ENCODE measurements around the gene MRPL51.

Gene MRPL51

DNA sequence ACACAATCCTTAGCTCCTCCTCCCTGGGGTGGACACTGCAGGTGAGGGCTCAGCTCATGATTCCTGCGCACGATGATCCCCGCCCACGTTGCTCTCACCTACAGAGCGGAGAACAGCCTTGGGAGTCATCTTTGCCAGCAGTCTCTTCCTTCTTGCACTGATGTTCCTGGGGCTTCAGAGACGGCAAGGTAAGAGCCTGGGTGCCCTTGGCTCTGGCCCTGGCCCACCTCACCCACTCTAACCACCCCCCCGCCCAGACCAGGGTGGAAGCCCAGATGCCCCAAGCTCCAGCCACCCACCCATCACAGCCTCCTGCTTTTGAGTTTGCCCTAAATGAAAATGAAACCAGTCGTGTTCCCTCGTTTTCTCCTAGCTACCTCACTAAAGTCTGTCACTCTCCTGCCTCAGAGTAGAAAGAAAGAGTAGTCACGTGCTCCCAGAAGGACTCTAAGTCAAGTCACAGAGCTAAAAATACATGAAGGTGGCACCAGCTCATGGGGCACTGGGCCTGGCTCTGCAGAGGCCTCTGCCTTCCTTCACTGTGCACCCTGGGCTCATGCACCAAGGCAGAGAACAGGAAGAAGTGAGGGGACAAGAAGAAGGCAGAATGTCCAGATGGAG lies 32.2 kb downstream of the MRPL51 start:
- DNase-seq, result no peak

DNA sequence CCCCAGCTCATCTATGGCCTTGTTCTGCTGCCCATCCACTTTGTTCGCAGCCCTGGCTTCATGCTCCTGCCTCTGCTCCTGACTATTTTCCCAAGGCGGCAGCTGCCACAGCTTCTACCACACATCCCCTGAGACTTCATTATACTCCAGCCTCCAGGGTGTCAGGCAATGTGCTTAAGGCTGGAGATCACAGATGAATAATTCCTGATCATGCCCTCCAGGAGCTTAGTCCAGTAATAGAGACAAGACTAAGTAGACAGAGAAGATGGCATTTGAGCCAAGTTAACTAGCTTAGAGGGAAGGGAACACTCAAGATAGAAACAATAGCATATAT lies 34.1 kb downstream of the MRPL51 start:
- DNase-seq, result no peak

GRCh38 chr12:6458281-6459003 lies 34.6 kb downstream of the MRPL51 start:
- no peak for DNase-seq

- DNase-seq, result no peak
Measured at GRCh38 chr12:6457220-6457945, 35.7 kb downstream of the MRPL51 start.

- no peak for DNase-seq
Measured at GRCh38 chr12:6452944-6453630, 40.0 kb downstream of the MRPL51 start.

DNA sequence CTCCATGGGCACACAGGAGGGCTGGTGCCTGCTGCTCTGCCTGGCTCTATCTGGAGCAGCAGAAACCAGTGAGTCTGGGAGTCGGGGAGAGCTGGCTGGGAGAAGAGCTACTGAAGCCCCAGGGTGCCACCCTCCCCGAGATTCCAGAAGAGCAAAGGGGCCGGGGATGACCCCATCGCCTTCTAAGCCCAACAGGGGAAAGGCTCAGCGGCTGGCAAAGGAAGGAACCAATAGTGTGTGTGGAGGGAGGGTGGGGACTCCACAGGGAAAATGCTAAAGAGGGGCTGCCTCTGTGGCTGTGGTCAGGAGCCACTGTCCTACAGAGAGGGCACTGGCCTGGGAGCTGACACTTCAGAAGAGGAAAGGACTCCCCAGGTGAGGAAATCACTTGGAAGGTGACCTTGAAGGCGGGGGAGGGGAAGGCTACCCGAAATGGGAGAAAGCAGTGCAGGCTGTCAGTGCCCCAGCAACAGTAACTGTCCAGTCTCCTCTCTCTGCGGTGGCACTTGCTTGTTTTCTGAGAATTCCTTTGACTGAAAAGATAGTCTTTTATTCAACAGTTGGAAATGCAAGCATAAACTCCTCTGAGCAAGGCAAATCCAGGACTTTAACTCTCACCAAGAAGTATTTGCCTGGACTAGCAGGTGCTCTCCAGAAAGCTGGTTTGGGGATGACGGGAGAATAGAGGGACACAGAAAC lies 40.7 kb downstream of the MRPL51 start:
- no peak for DNase-seq

DNA sequence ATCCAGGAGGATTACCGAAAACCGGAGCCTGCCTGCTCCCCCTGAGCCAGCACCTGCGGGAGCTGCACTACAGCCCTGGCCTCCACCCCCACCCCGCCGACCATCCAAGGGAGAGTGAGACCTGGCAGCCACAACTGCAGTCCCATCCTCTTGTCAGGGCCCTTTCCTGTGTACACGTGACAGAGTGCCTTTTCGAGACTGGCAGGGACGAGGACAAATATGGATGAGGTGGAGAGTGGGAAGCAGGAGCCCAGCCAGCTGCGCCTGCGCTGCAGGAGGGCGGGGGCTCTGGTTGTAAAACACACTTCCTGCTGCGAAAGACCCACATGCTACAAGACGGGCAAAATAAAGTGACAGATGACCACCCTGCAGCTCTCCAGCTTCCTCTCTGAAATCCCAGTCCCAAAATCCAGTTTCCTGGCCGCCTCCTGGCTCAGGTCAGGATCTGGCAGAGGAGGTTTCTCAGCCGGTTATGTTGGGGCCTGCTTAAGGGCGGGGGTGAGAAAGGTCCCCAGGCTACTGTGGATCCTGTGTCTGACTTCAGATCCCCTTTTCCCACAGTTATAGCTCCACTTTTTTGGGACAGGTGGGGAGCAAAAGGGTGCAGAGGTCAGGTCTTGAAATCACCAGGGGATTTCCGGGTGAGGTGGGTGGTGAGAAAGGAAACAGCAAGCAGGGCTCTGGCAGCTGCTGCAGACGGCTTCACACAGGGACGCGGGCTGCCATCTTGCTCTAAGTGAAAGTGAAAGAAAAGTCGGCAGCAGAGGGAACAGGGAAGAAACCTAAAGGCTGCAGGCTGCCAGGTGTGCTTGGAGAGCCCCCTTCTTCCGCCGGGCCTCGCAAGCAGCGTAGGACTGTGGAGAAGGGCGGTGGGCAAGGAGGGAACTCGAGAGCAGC lies 41.5 kb downstream of the MRPL51 start, which contains the start of gene TAPBPL:
Gene TAPBPL, plus strand, starts transcription at position 695 of the 897 bp plus-strand sequence. CDS start 207 bp downstream, outside the sequence.
- DNase-seq, result peak; percentile 32

DNA sequence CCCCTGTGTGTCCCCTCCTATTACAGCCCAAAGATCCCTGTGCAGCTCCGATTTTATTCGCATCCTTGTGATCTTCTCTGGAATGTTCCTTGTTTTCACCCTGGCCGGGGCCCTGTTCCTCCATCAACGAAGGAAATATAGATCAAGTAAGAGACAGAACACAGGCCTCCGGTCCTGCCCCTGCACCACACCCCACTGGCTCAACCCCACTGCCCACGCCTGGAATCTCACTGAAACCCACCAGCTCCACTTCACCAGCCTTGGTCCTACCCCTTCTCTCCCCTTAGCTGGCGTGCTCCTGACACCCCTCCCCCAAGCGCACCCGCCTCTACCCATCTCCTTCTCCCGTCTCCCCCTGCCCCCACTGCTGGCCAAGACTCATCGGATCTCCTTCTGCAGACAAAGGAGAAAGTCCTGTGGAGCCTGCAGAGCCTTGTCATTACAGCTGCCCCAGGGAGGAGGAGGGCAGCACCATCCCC lies 42.2 kb downstream of the MRPL51 start:
- no peak for DNase-seq

DNA sequence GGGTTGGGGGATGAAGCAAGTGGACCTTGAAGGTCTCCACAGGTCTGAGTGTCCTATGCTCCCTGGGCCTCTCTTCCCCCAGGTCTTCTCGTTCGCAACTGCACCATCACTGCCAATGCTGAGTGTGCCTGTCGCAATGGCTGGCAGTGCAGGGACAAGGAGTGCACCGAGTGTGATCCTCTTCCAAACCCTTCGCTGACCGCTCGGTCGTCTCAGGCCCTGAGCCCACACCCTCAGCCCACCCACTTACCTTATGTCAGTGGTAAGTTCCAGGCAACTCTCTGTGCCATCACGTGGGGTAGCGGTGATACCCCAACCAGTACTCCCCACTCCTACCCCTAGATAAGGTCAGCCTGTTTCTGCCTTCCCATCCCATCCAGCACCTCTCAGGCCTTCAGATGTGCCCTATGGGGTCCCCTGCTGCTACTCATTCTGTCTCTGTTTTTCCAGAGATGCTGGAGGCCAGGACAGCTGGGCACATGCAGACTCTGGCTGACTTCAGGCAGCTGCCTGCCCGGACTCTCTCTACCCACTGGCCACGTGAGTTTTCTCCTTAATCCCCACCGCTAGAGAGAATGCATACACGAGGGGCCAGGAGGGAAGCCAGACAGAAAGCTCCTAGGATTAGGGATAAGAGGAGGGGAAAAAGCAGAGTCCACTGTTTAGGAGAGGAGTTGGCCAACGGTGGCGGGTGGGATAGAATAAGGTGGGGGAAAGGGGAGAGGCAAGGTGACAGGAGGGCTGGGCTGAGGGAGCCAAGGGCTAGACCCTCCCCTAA lies 42.8 kb downstream of the MRPL51 start:
- DNase-seq, result no peak

- DNase-seq, result no peak
Measured at GRCh38 chr12:6444704-6445688, 48.1 kb downstream of the MRPL51 start, which contains the start of gene CD27. CD27 (plus strand) TSS chr12:6444955; CDS start chr12:6445096, 141 bp downstream.

GRCh38 chr12:6444031-6444430 lies 49.0 kb downstream of the MRPL51 start:
- no peak for DNase-seq

- DNase-seq, result no peak
Measured at GRCh38 chr12:6443361-6443983, 49.6 kb downstream of the MRPL51 start.

DNA sequence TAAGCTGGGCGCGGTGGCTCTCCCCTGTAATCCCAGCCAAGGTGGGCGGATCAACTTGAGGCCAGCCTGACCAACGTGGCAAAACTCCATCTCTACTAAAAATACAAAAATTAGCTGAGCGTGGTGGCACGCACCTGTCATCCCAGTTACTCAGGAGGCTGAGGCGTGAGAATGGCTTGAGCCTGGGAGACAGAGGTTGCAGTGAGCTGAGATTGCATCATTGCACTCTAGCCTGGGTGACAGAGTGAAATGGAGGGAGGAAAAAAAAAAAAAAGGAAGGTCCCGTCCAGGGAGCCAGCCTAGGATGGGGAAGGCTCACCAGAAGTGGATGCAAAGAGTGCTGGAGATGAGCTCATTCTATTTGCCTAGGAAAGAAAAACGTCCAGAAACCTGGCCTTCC lies 50.2 kb downstream of the MRPL51 start:
- no peak for DNase-seq
